GM19372 (cell line): ENCODE results near the gene AFAP1.

Source experiments
- ATAC-seq: cut with Tn5 transposase; IDR thresholded peaks from one replicate; pipeline ENCODE4 v1.9.1; 2021; ENCODE audit warnings: mild to moderate bottlenecking, low read depth, moderate library complexity; ENCODE audit not compliant: unreplicated experiment

AFAP1 gene

DNA sequence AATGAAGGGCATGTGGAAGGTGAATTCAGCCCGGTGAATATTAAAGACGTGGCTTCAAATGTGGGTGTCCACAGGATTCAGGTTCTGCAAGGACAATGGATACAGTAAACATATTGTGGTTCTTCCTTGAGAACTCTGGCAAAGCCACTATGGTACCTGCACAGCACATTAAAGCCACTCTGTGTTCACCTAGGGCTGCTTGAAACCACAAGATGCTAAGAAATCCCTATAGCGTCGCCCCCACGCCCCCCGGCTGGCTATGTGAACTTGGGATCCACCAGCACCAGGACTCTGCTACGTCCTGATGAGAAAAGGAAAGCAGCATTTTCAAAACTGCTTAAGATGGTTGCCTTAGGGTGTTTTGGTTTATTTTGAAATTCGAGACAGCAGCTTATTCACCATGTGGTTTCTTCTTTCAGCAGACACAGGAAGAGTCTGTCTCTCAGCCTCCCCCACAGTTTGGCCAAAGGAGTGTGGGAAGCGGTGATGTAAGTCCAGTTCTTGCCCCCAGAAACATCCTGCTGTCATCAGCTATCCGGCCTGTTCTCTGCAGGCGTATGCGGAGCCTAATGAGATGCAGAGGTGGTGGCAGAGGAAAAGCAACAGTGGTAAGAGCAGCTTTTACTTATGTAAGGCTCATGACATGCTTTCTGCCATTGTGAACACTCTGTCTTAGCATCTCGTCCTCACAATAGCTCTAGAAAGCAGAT lies 111.5 kb downstream of the AFAP1 start:
- ATAC-seq = no peak

- ATAC-seq = no peak
Measured at GRCh38 chr4:7827566-7827965, 112.1 kb downstream of the AFAP1 start.

DNA sequence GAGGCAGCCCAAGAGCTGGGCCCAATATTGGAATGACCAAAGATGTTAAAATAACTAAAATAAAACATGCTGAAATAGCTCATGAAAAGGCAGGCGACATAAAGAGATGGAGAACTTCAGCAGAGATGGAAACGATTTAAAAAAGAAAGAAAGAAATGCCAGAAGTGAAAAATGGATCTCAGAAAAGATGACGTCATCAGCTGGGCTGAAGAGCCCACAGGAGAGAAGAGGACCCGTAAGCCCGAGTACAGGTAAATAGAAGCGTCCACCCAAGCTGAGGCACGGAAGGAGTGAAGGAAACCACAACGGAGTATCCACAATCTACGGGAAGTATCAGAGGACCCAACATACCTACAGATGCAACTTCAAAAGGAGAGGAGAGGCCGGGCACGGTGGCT lies 112.8 kb downstream of the AFAP1 start:
- ATAC-seq = no peak

DNA sequence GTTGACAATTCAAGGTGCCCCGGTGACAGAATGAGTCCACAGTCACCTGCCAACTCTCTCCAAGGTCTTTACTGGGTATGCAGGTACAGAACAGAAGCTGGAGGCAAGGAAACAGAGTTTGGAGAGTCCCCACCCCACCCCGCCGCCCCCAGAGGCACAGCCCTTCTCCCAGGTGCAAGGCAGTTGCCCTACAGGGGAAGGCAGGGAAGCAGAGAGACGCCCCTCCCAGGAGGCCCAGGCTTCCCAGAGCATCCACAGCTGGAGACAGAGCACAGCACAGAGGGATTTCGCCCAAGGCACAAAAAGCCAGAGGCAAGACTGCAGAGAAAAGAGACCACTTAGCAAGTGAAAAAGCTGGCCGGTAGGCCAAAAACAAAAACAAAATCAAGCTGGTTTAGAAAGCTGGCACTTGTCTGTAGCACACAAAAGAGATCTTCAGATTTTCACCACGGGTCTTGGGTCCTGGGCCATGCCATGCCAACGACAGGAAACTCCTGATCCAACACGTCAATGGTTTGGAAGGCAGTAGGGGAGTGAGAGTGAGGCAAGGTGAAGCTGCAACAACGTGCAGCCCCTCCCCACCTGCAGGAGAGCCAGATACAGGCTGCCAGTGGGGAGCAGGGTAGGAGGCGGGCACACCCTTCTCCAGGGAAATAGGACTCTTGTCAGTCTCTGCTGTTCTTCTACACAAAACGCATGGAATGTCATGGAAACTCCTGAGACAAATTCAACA lies 113.3 kb downstream of the AFAP1 start:
- no peak for ATAC-seq

DNA sequence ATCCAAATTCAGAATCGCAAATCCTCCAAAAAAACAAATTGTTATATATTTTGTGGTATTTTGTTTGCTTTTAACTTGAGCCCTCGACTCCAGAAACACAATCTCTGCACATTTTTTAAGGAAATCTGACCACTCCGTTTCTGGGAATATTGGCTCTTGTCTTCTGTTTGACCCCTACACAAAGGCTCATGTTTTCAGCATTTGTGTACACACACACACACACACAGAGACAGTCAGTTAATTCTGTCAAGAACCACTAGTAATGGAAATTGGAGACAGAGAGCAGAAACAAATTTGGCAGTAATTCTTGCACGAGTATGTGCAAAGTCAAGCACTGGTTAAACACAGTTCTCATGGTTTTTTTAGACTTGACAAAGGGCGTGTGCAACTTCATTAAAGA lies 115.4 kb downstream of the AFAP1 start:
- no peak for ATAC-seq

GRCh38 chr4:7823416-7823824 lies 116.2 kb downstream of the AFAP1 start:
- no peak for ATAC-seq

DNA sequence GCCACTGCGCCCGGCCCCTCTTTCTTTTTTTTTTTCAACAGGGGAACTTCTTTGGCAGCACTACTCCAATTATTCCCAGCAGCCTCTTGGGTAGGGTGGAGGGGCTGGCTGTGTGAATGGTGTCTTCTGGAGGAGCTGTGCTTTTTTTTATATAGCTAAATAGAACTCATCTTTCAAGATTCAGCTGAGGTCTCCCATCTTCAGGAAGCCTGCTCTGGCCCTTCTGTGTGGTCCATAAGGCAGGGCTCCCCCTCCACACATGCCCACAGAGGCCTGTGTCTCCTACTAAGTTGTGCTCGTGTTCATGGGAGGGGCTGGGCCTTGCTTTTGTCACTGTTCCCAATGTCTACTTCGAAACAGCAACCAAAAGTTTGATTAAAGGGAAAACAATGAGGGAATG lies 116.8 kb downstream of the AFAP1 start:
- ATAC-seq = no peak

- ATAC-seq = no peak
Measured at GRCh38 chr4:7822137-7822505, 117.5 kb downstream of the AFAP1 start.

DNA sequence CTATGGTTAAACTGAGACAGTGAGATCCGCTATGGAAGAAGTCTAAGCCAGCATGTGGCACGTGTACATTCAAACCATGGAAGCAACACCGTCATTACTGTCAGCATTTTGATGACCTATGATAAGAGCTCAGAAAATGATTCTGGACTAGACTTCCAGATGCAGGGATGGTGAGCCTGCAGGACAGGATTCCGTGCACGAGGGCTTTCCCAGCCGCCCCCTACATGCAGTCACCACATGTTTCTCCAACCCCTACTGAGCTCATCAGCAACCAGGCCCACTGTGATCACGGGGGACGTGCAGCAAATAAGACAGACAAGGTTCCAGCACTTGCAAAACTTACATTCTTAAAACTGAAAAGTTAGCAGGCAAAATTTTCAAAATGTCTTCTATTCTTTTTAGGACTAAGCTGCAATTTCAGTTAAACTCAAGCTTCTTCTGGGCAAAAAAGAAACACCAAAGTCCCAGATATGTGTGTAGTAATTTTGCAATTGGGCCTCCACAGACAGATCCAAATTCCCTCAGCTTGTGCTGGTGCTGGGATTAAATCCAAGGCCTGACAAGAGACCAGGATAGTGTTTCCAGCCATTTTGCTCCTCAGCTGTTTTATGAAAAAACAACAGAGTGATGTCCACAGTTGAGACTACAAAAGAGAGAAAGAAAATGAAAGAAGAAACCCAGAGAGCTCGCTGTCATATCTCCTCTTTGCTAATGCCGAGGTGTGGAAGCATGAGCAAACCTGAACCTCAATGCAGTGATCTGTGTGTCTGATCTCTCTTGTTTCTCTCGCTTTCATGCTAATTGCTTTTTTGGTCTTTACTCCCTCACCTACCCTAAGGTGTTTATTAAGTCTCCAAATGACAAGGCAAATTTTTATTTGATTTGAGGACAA lies 118.2 kb downstream of the AFAP1 start:
- ATAC-seq = no peak

DNA sequence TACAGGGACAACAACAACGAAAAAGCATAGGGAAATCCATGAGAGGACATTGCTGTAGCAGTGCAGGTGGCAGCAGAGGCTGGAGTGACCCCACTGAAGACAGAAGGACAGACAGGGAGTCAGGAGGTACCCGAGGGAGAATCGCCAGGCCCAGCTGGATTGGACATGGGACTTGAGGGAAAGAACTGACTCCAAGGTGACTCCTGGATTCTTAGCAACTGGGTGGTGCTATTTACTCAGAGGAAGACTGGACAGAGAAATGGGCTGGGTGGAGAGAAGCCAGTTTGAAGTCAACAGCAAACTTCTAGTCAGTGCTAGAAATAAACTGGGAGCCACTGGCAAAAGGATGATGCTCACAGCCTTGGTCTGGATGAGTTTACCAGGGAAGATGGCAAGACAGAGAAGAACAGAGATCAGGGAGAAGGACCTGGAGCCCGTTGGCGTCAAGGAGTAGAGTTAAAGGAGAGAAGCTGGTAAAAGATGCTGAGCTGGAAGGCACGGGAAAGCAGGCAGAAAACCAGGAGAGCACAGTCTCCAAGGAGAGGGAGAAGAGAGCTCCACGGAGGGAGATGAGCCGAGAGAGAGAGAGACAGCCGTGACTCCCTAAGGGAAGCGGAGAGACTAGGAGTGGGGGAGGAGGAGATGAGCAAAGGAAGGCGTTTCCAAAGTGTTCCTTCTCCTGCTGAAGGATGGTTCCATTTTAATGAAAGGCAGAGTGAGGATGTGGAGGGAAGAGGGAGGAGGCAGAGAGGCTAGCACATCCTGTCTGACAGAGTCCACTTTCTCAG lies 119.4 kb downstream of the AFAP1 start:
- no peak for ATAC-seq

- no peak for ATAC-seq
Measured at GRCh38 chr4:7819446-7819845, 120.2 kb downstream of the AFAP1 start.

DNA sequence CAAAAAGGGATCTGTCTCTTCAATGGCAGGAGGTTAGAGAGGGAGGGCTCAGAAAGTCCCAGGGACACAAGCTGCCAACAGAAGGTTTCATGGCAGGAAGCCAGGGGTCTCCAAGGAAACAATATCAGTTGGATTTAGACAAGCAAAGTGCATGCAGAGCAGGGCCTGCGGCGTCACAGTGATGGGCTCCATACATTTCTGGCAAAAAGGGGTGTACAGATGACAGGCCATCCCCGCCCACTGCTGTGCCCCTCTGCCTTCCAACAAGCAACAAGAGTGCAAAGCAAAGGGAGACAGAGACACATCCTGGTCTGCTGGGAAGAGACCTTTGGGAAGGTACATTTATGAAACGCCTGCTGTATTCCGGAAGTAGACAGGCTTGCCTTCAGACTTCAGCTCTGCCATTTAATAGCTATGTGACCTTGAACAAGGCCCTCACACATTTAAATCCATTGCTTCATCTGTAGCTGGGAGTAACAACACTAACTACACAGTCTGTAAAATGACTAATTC lies 121.2 kb downstream of the AFAP1 start:
- ATAC-seq = no peak

- no peak for ATAC-seq
Measured at GRCh38 chr4:7817877-7818398, 121.7 kb downstream of the AFAP1 start.

GRCh38 chr4:7816771-7817170 lies 122.9 kb downstream of the AFAP1 start:
- ATAC-seq = no peak

DNA sequence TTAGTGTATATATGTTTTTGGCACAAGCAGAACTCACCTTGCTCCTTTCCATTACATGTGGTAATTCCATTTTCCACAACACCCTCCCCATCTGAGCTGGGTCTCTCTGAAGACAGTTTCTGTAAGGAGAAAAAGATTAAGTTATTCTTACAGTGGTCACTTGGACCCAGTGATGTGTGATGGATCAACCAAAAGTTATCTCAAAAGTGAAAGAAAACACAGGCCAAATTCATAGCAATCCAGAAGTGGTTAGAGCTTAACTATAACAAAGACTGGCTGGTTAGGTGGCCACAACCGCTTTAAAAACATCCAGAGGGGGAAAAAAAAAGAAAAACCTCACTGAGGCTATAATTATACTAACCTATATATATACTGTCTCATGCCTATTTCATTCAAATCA lies 123.7 kb downstream of the AFAP1 start:
- ATAC-seq = no peak

- ATAC-seq = no peak
Measured at GRCh38 chr4:7815562-7815961, 124.1 kb downstream of the AFAP1 start.

- ATAC-seq = no peak
Measured at GRCh38 chr4:7814451-7814850, 125.2 kb downstream of the AFAP1 start.

GRCh38 chr4:7813674-7814073 lies 126.0 kb downstream of the AFAP1 start:
- ATAC-seq = no peak

DNA sequence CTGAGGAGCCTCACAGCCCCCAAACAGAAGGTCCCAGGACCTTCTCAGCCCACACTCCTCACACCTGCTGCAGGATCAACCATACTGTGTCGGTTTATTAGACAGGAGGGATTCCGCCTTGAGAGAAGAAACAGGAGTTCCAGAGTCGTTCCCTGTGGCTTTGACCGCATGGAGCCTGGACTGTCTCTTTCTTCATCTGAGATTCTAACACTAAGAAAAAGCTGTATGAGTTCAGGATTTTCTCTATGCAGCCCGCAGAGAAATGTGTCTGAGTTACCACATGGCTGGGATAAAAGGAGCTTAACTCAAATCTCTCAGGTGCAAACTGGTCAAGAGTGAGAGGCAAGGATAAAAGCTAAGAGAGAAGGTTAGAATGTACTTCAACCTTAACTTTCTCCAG lies 126.7 kb downstream of the AFAP1 start:
- ATAC-seq = no peak

GRCh38 chr4:7812231-7812857 lies 127.3 kb downstream of the AFAP1 start:
- ATAC-seq = no peak
